ENCODE results near the gene ZNF436. TPM values are rescaled to one million over a fixed set of nuclear protein-coding genes. Genes with fewer than 3 reads are reported as not detected.

The ZNF436 gene
- total and polyA plus RNA-seq, 2 of the 8 experiments (the other 6 are each of a cell fraction or from before 2014, with no cell fraction given), result 0.65 to 1.8 TPM

DNA sequence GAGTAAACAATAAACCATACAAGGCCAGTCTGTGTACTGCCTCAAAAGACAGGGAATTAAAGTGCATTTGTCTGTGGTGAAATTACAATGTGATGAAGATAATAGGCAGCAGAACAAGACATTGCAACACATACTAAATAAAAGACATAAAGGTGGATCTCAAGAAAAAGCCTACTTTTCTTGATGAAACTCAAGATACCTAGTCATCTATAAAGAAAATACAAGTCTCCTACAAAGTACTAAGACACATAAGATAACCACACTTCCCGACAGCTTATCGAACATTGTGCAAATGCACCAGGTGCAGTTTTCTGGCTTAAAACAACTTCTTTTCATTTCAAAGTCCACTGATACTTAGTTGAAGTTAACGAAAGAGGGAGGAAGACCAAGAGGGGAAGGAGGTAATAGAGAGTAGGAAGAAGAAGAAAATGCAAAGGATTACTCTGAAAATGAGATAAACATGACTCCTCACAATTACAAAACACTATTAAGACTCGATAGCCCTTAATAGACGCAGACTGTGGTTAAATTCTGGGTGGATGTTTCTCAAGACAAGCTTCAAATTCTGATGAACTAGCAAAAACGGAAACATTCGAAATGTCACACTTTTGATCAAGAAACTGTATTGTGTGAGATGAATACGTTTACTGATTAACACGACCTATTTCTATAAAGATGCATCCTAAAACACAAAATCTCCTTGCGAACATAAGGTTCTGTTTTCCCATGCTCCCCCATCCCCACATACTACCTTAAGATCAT is 27.5 kb downstream of the ZNF436 start:
- Histone ChIP-seq H4K20me1 (replicated peaks in 1 of 2; ENCODE audit: control insufficient read depth in 1 of 2, insufficient read depth in 2 of 2, low read length in 2 of 2) (peaks cover 19 to 37% of the 10 kb centered on the region in 2 experiments), H3K4ac (replicated peaks; ENCODE audit: insufficient read length, low read depth, low read length) (no peak overlapping the region), H2AK5ac (ENCODE audit: low read depth, low read length) (no peak overlapping the region), H3K27me3 (replicated peaks in 1 of 4; ENCODE audit: control insufficient read depth in 3 of 4, extremely low read depth in 1 of 4, insufficient read depth in 3 of 4, low read length in 3 of 4) (peaks cover 0 to 12% (median 8%) of the 10 kb centered on the region in 4 experiments; a peak in 5 of 7 replicates), H2BK12ac (ENCODE audit: low read depth, low read length) (no peak overlapping the region), H3K4me3 (ENCODE audit: extremely low read depth in 1 of 4, insufficient read depth in 2 of 4, low read depth in 3 of 4, low read length in 4 of 4) (peak overlapping the region; percentile 77 to 91 (median 90); a peak in 4 of 8 replicates), H2BK15ac (ENCODE audit: low read length) (no peak overlapping the region), H3K79me2 (ENCODE audit: control insufficient read depth in 1 of 2, insufficient read depth in 2 of 2, low read length in 2 of 2) (peaks cover 44 to 67% of the 10 kb centered on the region in 2 experiments), H3K9me3 (ENCODE audit: insufficient read depth in 2 of 2, low read depth in 1 of 2, low read length in 1 of 2) (no peaks in the 10 kb centered on the region), H3K23ac (ENCODE audit: insufficient read length) (no peak overlapping the region), H2BK20ac (ENCODE audit: low read length) (no peak overlapping the region), H3K18ac (ENCODE audit: extremely low read depth, low read length) (no peak overlapping the region), H4K8ac (ENCODE audit: extremely low read depth, insufficient read depth, low read length) (no peak overlapping the region), H3K14ac (ENCODE audit: insufficient read length) (no peak overlapping the region), H3K36me3 (ENCODE audit: control insufficient read depth in 2 of 4, insufficient read depth in 4 of 4, low read length in 3 of 4) (peaks cover under 1 to 16% (median 8%) of the 10 kb centered on the region in 4 experiments; a peak in 5 of 8 replicates), H2AFZ (ENCODE audit: low read length) (no peak overlapping the region), H3K56ac (replicated peaks; ENCODE audit: insufficient read length, low read depth, low read length) (no peak overlapping the region), H2BK120ac (replicated peaks; ENCODE audit: low read depth, low read length) (no peak overlapping the region), H3K27ac (ENCODE audit: low read depth, low read length) (no peak overlapping the region), H3K4me1 (replicated peaks in 1 of 4; ENCODE audit: control insufficient read depth in 3 of 4, insufficient read depth in 4 of 4, low read length in 3 of 4) (peaks cover 0 to 8% (median 3%) of the 10 kb centered on the region in 4 experiments; a peak in 1 of 7 replicates), H3K79me1 (ENCODE audit: low read depth, low read length) (no peaks in the 10 kb centered on the region; the same call in 1 of the 2 replicates), H3K4me2 (ENCODE audit: insufficient read depth in 1 of 2, low read depth in 2 of 2, low read length in 2 of 2) (peak overlapping the region; percentile 79 to 83), H4K91ac (replicated peaks; ENCODE audit: insufficient read length, low read length) (no peak overlapping the region), H4K5ac (ENCODE audit: insufficient read length, low read depth, low read length) (no peak overlapping the region), H2BK5ac (ENCODE audit: low read depth, low read length) (no peak overlapping the region), H3K9ac (replicated peaks in 1 of 4; ENCODE audit: extremely low read depth in 1 of 4, low read depth in 3 of 4, low read length in 3 of 4) (peak overlapping the region in 1 of 4 experiments; percentile 51; a peak in 1 of 7 replicates), H3K23me2 (ENCODE audit: low read depth, low read length) (peaks cover 8% of the 10 kb centered on the region)
- DNase-seq (ENCODE audit: low read depth in 1 of 2, low spot score in 2 of 2) (no peak), FAIRE-seq (no peak)
- TF ChIP-seq TBP (IDR thresholded peaks at IDR 0.05; ENCODE audit: low read depth, low read length) (no peak), SRF (IDR thresholded peaks at IDR 0.05; ENCODE audit: low read depth, low read length) (no peak), RXRA (IDR thresholded peaks at IDR 0.05; ENCODE audit: insufficient read depth, low read depth, low read length) (no peak), POLR2A (IDR thresholded peaks at IDR 0.05; ENCODE audit: control extremely low read depth in 1 of 2, low read depth in 2 of 2, low read length in 2 of 2) (no peak), BACH1 (IDR thresholded peaks at IDR 0.05; ENCODE audit: low read length) (no peak), SIRT6 (IDR thresholded peaks at IDR 0.05; ENCODE audit: low read length) (no peak)
- TF ChIP-seq, protein P1, sequence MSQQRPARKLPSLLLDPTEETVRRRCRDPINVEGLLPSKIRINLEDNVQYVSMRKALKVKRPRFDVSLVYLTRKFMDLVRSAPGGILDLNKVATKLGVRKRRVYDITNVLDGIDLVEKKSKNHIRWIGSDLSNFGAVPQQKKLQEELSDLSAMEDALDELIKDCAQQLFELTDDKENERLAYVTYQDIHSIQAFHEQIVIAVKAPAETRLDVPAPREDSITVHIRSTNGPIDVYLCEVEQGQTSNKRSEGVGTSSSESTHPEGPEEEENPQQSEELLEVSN (IDR thresholded peaks at IDR 0.05), result no peak
- TF ChIP-seq, protein P2, sequence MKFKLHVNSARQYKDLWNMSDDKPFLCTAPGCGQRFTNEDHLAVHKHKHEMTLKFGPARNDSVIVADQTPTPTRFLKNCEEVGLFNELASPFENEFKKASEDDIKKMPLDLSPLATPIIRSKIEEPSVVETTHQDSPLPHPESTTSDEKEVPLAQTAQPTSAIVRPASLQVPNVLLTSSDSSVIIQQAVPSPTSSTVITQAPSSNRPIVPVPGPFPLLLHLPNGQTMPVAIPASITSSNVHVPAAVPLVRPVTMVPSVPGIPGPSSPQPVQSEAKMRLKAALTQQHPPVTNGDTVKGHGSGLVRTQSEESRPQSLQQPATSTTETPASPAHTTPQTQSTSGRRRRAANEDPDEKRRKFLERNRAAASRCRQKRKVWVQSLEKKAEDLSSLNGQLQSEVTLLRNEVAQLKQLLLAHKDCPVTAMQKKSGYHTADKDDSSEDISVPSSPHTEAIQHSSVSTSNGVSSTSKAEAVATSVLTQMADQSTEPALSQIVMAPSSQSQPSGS (IDR thresholded peaks at IDR 0.05; ENCODE audit: low read length), result no peak
- 75% methylated on average over 10 of the region's 10 CpGs; no CpG with 5 or more reads in 1 of the 2 experiments for WGBS, 2 experiments (ENCODE audit: extremely low coverage in 1 of 2, insufficient coverage in 1 of 2, insufficient read length in 1 of 2, insufficient replicate concordance in 2 of 2, low coverage in 1 of 2, low lambda C conversion rate in 2 of 2, missing lambda C conversion rate in 1 of 2)
- ChIA-PET POLR2A (ENCODE audit: partially characterized antibody) (interaction anchor here (0.6 to 3.2 kb wide), 5 partner anchors 10 to 18 kb away, joined by 3 to 11 read pairs (median 4); no protein-coding TSS in a partner anchor), CTCF (ENCODE audit: partially characterized antibody) (interaction anchor here (1.0 to 1.1 kb wide), 2 partner anchors 61 to 155 kb away, joined by 3 read pairs; no protein-coding TSS in a partner anchor)
